CD4-positive, CD25-positive, alpha-beta regulatory T cell (primary cell): ENCODE measurements around the gene ANKRD13B. TPM values are rescaled to one million over a fixed set of nuclear protein-coding genes. Genes with fewer than 3 reads are reported as not detected.

ENCODE experiments used
- ATAC-seq, 2 donors: fragments of 150-1000 bp; cut with Tn5 transposase; one replicate each; pipeline ENCODE4 v1.10.0; 2021; ENCODE audit warnings: low read depth in 2 of 2, moderate number of reproducible peaks in 2 of 2, moderate library complexity in 1 of 2
- DNase-seq, 3 donors: peaks; one replicate each; pipeline versions ENCODE4 v3.0.0 to v3.0.0-alpha.2; 2012 to 2022; ENCODE audit warnings: mixed read lengths in 1 of 3
- H3K27ac ChIP-seq: one replicate; pipeline ENCODE4 v1.7.0; 2013; ENCODE audit warnings: mild to moderate bottlenecking, low read length; ENCODE audit not compliant: insufficient read depth, poor library complexity, severe bottlenecking
- H3K27me3 ChIP-seq: one replicate; pipeline ENCODE4 v1.7.0; 2013; ENCODE audit warnings: low read length; ENCODE audit not compliant: control insufficient read depth, insufficient read depth
- H3K36me3 ChIP-seq: one replicate; pipeline ENCODE4 v1.7.0; 2013; ENCODE audit warnings: mild to moderate bottlenecking, low read length, moderate library complexity; ENCODE audit not compliant: control insufficient read depth, insufficient read depth
- H3K4me1 ChIP-seq: 2 replicates; pipeline ENCODE4 v1.7.0; 2013; ENCODE audit warnings: mild to moderate bottlenecking, low read length; ENCODE audit not compliant: insufficient read depth, control insufficient read depth, poor library complexity, severe bottlenecking
- H3K4me3 ChIP-seq: one replicate; pipeline ENCODE4 v1.7.0; 2013; ENCODE audit warnings: low read depth, mild to moderate bottlenecking, low read length, moderate library complexity
- H3K9me3 ChIP-seq, 2 experiments: 1 replicate in 1 of 2; 2 replicates in 1 of 2; pipeline ENCODE4 v1.7.0; 2013; ENCODE audit warnings: low read length in 2 of 2, mild to moderate bottlenecking in 1 of 2, moderate library complexity in 1 of 2; ENCODE audit not compliant: control insufficient read depth in 2 of 2
- H3K27ac Mint-ChIP-seq, 3 donors: one replicate each; pipeline ENCODE4 v1.8.0; 2020 to 2022; ENCODE audit warnings: mild to moderate bottlenecking in 3 of 3, mixed read lengths in 3 of 3, moderate library complexity in 2 of 3
- H3K27me3 Mint-ChIP-seq: one replicate; pipeline ENCODE4 v1.8.0; 2022; ENCODE audit warnings: mild to moderate bottlenecking, mixed read lengths
- H3K36me3 Mint-ChIP-seq: one replicate; pipeline ENCODE4 v1.8.0; 2020; ENCODE audit warnings: mixed read lengths
- H3K4me1 Mint-ChIP-seq, 4 donors: one replicate each; pipeline ENCODE4 v1.8.0; 2020 to 2022; ENCODE audit warnings: mixed read lengths in 4 of 4, mild to moderate bottlenecking in 1 of 4
- H3K4me3 Mint-ChIP-seq, 4 donors: one replicate each; pipeline ENCODE4 v1.8.0; 2020 to 2022; ENCODE audit warnings: mild to moderate bottlenecking in 4 of 4, mixed read lengths in 4 of 4, moderate library complexity in 3 of 4
- H3K9me3 Mint-ChIP-seq, 7 donors: one replicate each; pipeline ENCODE4 v1.8.0; 2020 to 2022; ENCODE audit warnings: mixed read lengths in 7 of 7, mild to moderate bottlenecking in 3 of 7, moderate library complexity in 2 of 7
- polyA plus RNA-seq, 4 donors: library from polyadenylated mRNA; unstranded; fragments of 300-500 nt; fragmentation: Illumina TruSeq; gene quantifications; one replicate each; pipeline ENCODE4 v1.2.3, GENCODE V29; 2021
- total RNA-seq: library from RNA; stranded (reverse); gene quantifications from one replicate; pipeline ENCODE4 v1.2.3, GENCODE V29; 2022

Gene ANKRD13B
- total and polyA plus RNA-seq, 5 donors from 2014 or later, result 0.05 to 5.9 (median 0.18) TPM; not detected in 2

GRCh38 chr17:29590411-29591145 is 2.4 kb upstream of the ANKRD13B start:
- Histone ChIP-seq H3K27me3 (no peaks in the 10 kb centered on the region), H3K4me3 (peak overlapping the region; percentile 77), H3K27ac (peak overlapping the region; percentile 65), H3K4me1 (peaks cover 74% of the 10 kb centered on the region), H3K36me3 (no peaks in the 10 kb centered on the region), H3K9me3 (no peaks in the 10 kb centered on the region)
- no peaks in the 10 kb centered on the region for H3K27me3 Mint-ChIP-seq
- peaks cover 6 to 66% (median 38%) of the 10 kb centered on the region in 4 donors for H3K4me1 Mint-ChIP-seq
- ATAC-seq (no peak), DNase-seq (no peak)
- peak overlapping the region; percentile 26 to 88 (median 83) for H3K27ac Mint-ChIP-seq
- H3K9me3 Mint-ChIP-seq, result no peaks in the 10 kb centered on the region
- H3K36me3 Mint-ChIP-seq, result no peaks in the 10 kb centered on the region
- peak overlapping the region; percentile 91 to 94 (median 92) for H3K4me3 Mint-ChIP-seq

- H3K36me3 ChIP-seq, result no peaks in the 10 kb centered on the region
- Mint-ChIP-seq H3K9me3 (no peaks in the 10 kb centered on the region), H3K4me1 (peaks cover 3 to 60% (median 34%) of the 10 kb centered on the region in 4 donors), H3K4me3 (peak overlapping the region; percentile 91 to 94 (median 92)), H3K27me3 (no peaks in the 10 kb centered on the region), H3K36me3 (no peaks in the 10 kb centered on the region), H3K27ac (peak overlapping the region in 2 of 3 donors; percentile 41 to 76)
- peak in 2 of 3 donors; percentile 34 to 56 for DNase-seq
- H3K27ac ChIP-seq, result peak overlapping the region; percentile 65
- H3K9me3 ChIP-seq, result no peaks in the 10 kb centered on the region
- H3K4me1 ChIP-seq, result peaks cover 69% of the 10 kb centered on the region
- H3K4me3 ChIP-seq, result peak overlapping the region; percentile 48
- no peaks in the 10 kb centered on the region for H3K27me3 ChIP-seq
- ATAC-seq, result no peak
Measured at GRCh38 chr17:29591146-29591736, 1.7 kb upstream of the ANKRD13B start.

- peak; percentile 37 to 40 for ATAC-seq
- H3K27ac Mint-ChIP-seq, result peak overlapping the region in 2 of 3 donors; percentile 51 to 82
Measured at GRCh38 chr17:29591737-29592608, 959 bp upstream of the ANKRD13B start.

GRCh38 chr17:29593591-29594518 is 923 bp downstream of the ANKRD13B start:
- Mint-ChIP-seq H3K27me3 (no peaks in the 10 kb centered on the region), H3K4me3 (peak overlapping the region; percentile 76 to 94 (median 81)), H3K27ac (no peak overlapping the region), H3K36me3 (no peaks in the 10 kb centered on the region), H3K9me3 (no peaks in the 10 kb centered on the region), H3K4me1 (peaks cover 0 to 39% (median 19%) of the 10 kb centered on the region in 4 donors)
- Histone ChIP-seq H3K4me1 (peaks cover 44% of the 10 kb centered on the region), H3K9me3 (no peaks in the 10 kb centered on the region), H3K4me3 (no peak overlapping the region), H3K36me3 (no peaks in the 10 kb centered on the region), H3K27me3 (no peaks in the 10 kb centered on the region), H3K27ac (no peak overlapping the region)
- DNase-seq (peak in 1 of 3 donors; percentile 42), ATAC-seq (no peak)

More at GRCh38 chr17:29591737-29592608, 959 bp upstream of the ANKRD13B start:
- Histone ChIP-seq H3K27ac (peak overlapping the region; percentile 65), H3K4me1 (peaks cover 63% of the 10 kb centered on the region), H3K36me3 (no peaks in the 10 kb centered on the region), H3K9me3 (no peaks in the 10 kb centered on the region), H3K4me3 (no peak overlapping the region), H3K27me3 (no peaks in the 10 kb centered on the region)
- H3K27me3 Mint-ChIP-seq, result no peaks in the 10 kb centered on the region
- no peaks in the 10 kb centered on the region for H3K36me3 Mint-ChIP-seq
- H3K9me3 Mint-ChIP-seq, result no peaks in the 10 kb centered on the region
- peak overlapping the region; percentile 91 to 94 (median 92) for H3K4me3 Mint-ChIP-seq
- H3K4me1 Mint-ChIP-seq, result peaks cover 0 to 52% (median 30%) of the 10 kb centered on the region in 4 donors
- DNase-seq, result peak; percentile 67 to 74 (median 73)

GRCh38 chr17:29594519-29595090 is 1.7 kb downstream of the ANKRD13B start:
- Mint-ChIP-seq H3K4me3 (peak overlapping the region; percentile 76 to 94 (median 81)), H3K27ac (no peak overlapping the region), H3K27me3 (no peaks in the 10 kb centered on the region), H3K4me1 (peaks cover 0 to 42% (median 19%) of the 10 kb centered on the region in 4 donors), H3K36me3 (no peaks in the 10 kb centered on the region), H3K9me3 (no peaks in the 10 kb centered on the region)
- peaks cover 44% of the 10 kb centered on the region for H3K4me1 ChIP-seq
- H3K27ac ChIP-seq, result no peak overlapping the region
- no peaks in the 10 kb centered on the region for H3K9me3 ChIP-seq
- no peak for DNase-seq
- H3K27me3 ChIP-seq, result no peaks in the 10 kb centered on the region
- no peak for ATAC-seq
- H3K4me3 ChIP-seq, result no peak overlapping the region
- no peaks in the 10 kb centered on the region for H3K36me3 ChIP-seq

GRCh38 chr17:29595107-29595942 is 2.4 kb downstream of the ANKRD13B start:
- Histone ChIP-seq H3K9me3 (no peaks in the 10 kb centered on the region), H3K4me1 (peaks cover 37% of the 10 kb centered on the region), H3K27ac (no peak overlapping the region), H3K27me3 (no peaks in the 10 kb centered on the region), H3K4me3 (no peak overlapping the region), H3K36me3 (no peaks in the 10 kb centered on the region)
- DNase-seq (no peak), ATAC-seq (no peak)
- H3K4me1 Mint-ChIP-seq, result peaks cover 0 to 36% (median 16%) of the 10 kb centered on the region in 4 donors
- H3K27me3 Mint-ChIP-seq, result no peaks in the 10 kb centered on the region
- H3K36me3 Mint-ChIP-seq, result no peaks in the 10 kb centered on the region
- peak overlapping the region; percentile 10 to 77 (median 72) for H3K4me3 Mint-ChIP-seq
- H3K27ac Mint-ChIP-seq, result no peak overlapping the region
- H3K9me3 Mint-ChIP-seq, result no peaks in the 10 kb centered on the region
